Spinal cord (tissue), 10 donors: ENCODE data around the gene ASB6. TPM values are rescaled to one million over a fixed set of nuclear protein-coding genes. Genes with fewer than 3 reads are reported as not detected.
"Not testable (repeated sequence)": the region's sequence is repeated elsewhere in the genome, so short reads cannot be mapped to it uniquely, and the experiment has no call there.

Source experiments
- DNase-seq, 6 donors: peaks; one replicate each; pipeline versions ENCODE4 v3.0.0 to v3.0.0-alpha.2; 2013 to 2015; ENCODE audit warnings: low spot score in 6 of 6, low read depth in 4 of 6
- H3K27ac ChIP-seq: one replicate; pipeline ENCODE4 v1.5.1; 2013; ENCODE audit warnings: low read depth, low read length, control low read depth
- H3K27me3 ChIP-seq: one replicate; pipeline ENCODE4 v1.6.1; 2013; ENCODE audit warnings: low read length; ENCODE audit not compliant: control insufficient read depth, insufficient read depth
- H3K36me3 ChIP-seq: one replicate; pipeline ENCODE4 v1.6.1; 2013; ENCODE audit warnings: low read length; ENCODE audit not compliant: control insufficient read depth, insufficient read depth
- H3K4me1 ChIP-seq: one replicate; pipeline ENCODE4 v1.6.1; 2013; ENCODE audit warnings: low read length; ENCODE audit not compliant: control insufficient read depth, insufficient read depth
- H3K4me3 ChIP-seq: one replicate; pipeline ENCODE4 v1.5.1; 2013; ENCODE audit warnings: low read depth, low read length, control low read depth
- H3K9me3 ChIP-seq: one replicate; pipeline ENCODE4 v1.6.1; 2013; ENCODE audit warnings: low read length; ENCODE audit not compliant: control insufficient read depth, insufficient read depth
- WGBS: methylation state at CpG from one replicate; pipeline ENCODE4 v1.1.5; 2013; ENCODE audit warnings: missing lambda C conversion rate; ENCODE audit not compliant: insufficient coverage; 5-methylcytosine and 5-hydroxymethylcytosine counted together
- polyA plus RNA-seq, 2 donors: library from polyadenylated mRNA; unstranded; fragments of 120-200 nt; gene quantifications; one replicate each; pipeline ENCODE4 v1.2.1, GENCODE V29; 2013; ENCODE audit not compliant: insufficient read length in 2 of 2
- total RNA-seq, 2 donors: library from RNA; depleted of rRNA in 1 of 2; stranded (reverse); fragments of 120-200 nt in 1 of 2; fragments of >200 nt in 1 of 2; gene quantifications; one replicate each; pipeline versions ENCODE4 v1.2.3 to v1.2.4, GENCODE V29; 2013 to 2014
- donor health status: healthy.

The ASB6 gene
- total and polyA plus RNA-seq, 4 donors = 12.3 to 33.4 (median 21.1) TPM

- 86% methylated on average over 11 of the region's 13 CpGs for WGBS
- no peaks in the 10 kb centered on the region for H3K36me3 ChIP-seq
- peaks cover 30% of the 10 kb centered on the region for H3K27me3 ChIP-seq
- H3K9me3 ChIP-seq = no peaks in the 10 kb centered on the region
- H3K4me1 ChIP-seq = peaks cover 27% of the 10 kb centered on the region
- H3K4me3 ChIP-seq = no peak overlapping the region
- DNase-seq = no peak
- H3K27ac ChIP-seq = no peak overlapping the region
Observed at GRCh38 chr9:129669946-129670345, 28.0 kb upstream of the ASB6 start.

DNA sequence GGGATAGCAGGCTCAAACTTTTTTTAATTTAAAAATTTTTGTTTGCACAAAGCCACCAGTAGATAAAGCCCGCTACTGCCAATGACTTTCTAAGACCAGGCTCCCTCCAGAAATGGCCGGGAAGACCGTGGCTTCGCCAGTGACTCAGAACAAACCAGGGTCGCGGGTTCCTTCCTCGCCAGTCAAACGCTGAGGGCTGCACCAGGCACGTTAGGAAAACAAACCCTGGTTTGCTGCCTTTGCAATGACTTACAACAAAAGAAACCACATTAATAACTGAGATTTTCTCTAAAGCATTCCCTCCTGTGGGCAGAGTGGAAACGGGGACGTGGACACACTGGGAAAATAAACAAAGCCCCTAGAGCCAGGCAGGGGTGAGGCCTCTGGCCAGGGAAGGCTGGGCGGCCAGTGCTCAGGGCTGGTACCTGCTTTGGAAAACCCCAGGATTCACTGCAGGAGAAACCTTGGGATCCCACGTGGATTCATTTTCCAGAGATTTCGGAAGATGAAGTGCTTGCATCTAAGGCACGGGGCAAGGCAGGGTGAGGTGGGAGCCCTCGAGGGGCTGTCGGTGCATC lies 27.3 kb upstream of the ASB6 start:
- Histone ChIP-seq H3K9me3 (no peaks in the 10 kb centered on the region), H3K27me3 (peaks cover 37% of the 10 kb centered on the region), H3K4me1 (peaks cover 29% of the 10 kb centered on the region), H3K36me3 (no peaks in the 10 kb centered on the region), H3K4me3 (no peak overlapping the region), H3K27ac (no peak overlapping the region)
- no peak for DNase-seq
- 71% methylated on average over 14 of the region's 17 CpGs for WGBS

GRCh38 chr9:129667850-129668249 lies 25.9 kb upstream of the ASB6 start:
- Histone ChIP-seq H3K9me3 (no peaks in the 10 kb centered on the region), H3K4me3 (no peak overlapping the region), H3K4me1 (peaks cover 24% of the 10 kb centered on the region), H3K27me3 (peaks cover 45% of the 10 kb centered on the region), H3K27ac (no peak overlapping the region), H3K36me3 (no peaks in the 10 kb centered on the region)
- 87% methylated on average over 9 of the region's 9 CpGs for whole genome bisulfite sequencing
- DNase-seq = no peak

GRCh38 chr9:129667378-129667777 lies 25.4 kb upstream of the ASB6 start:
- H3K27me3 ChIP-seq = peaks cover 45% of the 10 kb centered on the region
- H3K4me3 ChIP-seq = no peak overlapping the region
- no peaks in the 10 kb centered on the region for H3K36me3 ChIP-seq
- no peak overlapping the region for H3K27ac ChIP-seq
- WGBS = 80% methylated on average over 11 of the region's 11 CpGs
- no peak for DNase-seq
- peaks cover 24% of the 10 kb centered on the region for H3K4me1 ChIP-seq
- H3K9me3 ChIP-seq = no peaks in the 10 kb centered on the region

- 25% methylated on average over 9 of the region's 13 CpGs for WGBS
- no peak overlapping the region for H3K27ac ChIP-seq
Observed at GRCh38 chr9:129666575-129666974, 24.6 kb upstream of the ASB6 start.

GRCh38 chr9:129665814-129666520 lies 24.0 kb upstream of the ASB6 start:
- DNase-seq = no peak
- H3K27ac ChIP-seq = no peak overlapping the region
- H3K36me3 ChIP-seq = no peaks in the 10 kb centered on the region
- H3K9me3 ChIP-seq = no peaks in the 10 kb centered on the region
- peaks cover 21% of the 10 kb centered on the region for H3K4me1 ChIP-seq
- peak overlapping the region; percentile 24 for H3K4me3 ChIP-seq
- peaks cover 45% of the 10 kb centered on the region for H3K27me3 ChIP-seq
- WGBS = 2% methylated on average over 88 of the region's 88 CpGs

More at GRCh38 chr9:129666575-129666974, 24.6 kb upstream of the ASB6 start:
- Histone ChIP-seq H3K4me3 (peak overlapping the region; percentile 24), H3K4me1 (peaks cover 24% of the 10 kb centered on the region), H3K36me3 (no peaks in the 10 kb centered on the region), H3K27me3 (peaks cover 45% of the 10 kb centered on the region), H3K9me3 (no peaks in the 10 kb centered on the region)
- DNase-seq = no peak

DNA sequence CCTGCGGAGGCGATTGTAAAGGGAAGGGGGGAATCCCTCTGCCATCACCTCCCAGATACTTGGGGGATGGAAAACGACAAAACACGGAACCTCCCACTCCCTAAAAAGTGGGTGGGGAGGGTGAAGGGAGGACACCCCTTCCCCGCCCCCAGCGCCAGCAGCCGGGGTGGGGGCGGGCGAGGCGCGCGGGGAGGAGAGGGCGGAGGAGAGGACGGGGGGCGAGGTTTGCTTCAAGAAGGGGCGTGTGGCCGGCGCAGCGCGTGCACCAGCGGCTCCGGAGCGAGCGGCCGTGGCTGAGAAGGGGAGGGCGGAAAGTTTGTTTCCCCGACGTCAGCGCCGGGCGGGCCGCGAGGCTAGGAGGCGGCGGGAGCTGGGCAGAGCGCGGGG lies 23.4 kb upstream of the ASB6 start, which contains the start of gene PRRX2:
Gene PRRX2 (plus strand): TSS at position 259 of the 387 bp plus-strand sequence. CDS start 221 bp downstream, outside the sequence.
- DNase-seq = peak in 2 of 6 donors; percentile 5 to 56
- Histone ChIP-seq H3K4me1 (peaks cover 16% of the 10 kb centered on the region), H3K27ac (no peak within 1 kb of the TSS), H3K4me3 (peak within 1 kb of the TSS; percentile 31), H3K27me3 (peaks cover 45% of the 10 kb centered on the region), H3K9me3 (no peaks in the 10 kb centered on the region), H3K36me3 (no peaks in the 10 kb centered on the region)
- 2% methylated on average over 33 of the region's 37 CpGs for WGBS

DNA sequence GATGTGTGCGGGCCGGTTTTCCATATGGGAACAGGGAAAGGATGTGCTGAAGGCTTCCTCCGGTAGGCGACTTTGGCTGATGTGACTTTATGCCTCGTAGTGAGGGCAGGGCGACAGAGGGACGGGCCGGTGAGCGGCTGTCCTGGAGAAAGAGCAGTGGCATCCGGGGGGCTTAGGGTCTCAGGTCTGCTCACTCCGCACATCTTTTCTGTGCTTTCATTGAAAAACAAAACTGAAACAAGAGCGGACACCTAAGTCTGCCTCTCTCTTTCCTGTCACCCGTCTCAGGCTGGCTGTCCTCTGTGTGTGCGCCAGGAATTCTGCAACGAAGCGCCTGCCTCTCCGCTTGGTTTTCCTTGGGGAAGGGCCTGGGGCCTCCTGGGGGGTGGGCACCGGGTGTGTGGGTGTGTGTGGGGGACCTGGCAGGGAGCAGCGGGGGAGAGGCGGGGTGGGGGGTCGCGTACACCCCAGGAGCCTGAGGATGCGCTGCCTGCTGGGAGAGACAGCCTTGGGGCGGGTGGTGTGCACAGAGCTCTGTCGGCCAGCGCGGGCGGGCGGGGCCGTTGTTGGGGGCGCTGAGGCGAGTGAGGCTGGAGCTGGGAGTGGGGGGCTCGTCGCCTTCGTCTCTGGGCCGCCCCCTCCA lies 22.9 kb upstream of the ASB6 start:
- WGBS = 8% methylated on average over 16 of the region's 36 CpGs
- no peaks in the 10 kb centered on the region for H3K9me3 ChIP-seq
- DNase-seq = peak in 1 of 6 donors; percentile 17
- H3K4me3 ChIP-seq = peak overlapping the region; percentile 31
- H3K4me1 ChIP-seq = peaks cover 16% of the 10 kb centered on the region
- H3K27me3 ChIP-seq = peaks cover 45% of the 10 kb centered on the region
- no peaks in the 10 kb centered on the region for H3K36me3 ChIP-seq
- no peak overlapping the region for H3K27ac ChIP-seq

DNA sequence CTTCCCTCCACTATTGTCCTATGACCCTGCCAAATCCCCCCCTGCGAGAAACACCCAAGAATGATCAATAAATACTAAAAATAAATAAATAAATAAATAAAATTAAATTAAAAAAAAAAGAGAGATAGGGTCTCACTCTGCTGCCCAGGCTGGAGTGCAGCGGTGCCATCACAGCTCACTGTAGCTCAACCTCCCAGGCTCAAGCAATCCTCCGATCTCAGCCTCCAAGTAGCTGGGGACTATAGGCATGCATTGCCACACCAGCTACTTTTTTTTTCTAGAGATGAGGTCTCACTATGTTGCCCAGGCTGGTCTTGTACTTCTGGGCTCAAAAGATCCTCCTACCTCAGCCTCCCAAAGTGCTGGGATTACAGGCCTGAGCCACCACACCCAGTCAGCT lies 20.3 kb upstream of the ASB6 start:
- 96% methylated on average over 2 of the region's 3 CpGs for WGBS
- not testable (repeated sequence) for DNase-seq, H3K4me3 ChIP-seq, H3K27ac ChIP-seq, H3K36me3 ChIP-seq, H3K9me3 ChIP-seq
- Histone ChIP-seq H3K4me1 (peaks cover 16% of the 10 kb centered on the region), H3K27me3 (peaks cover 33% of the 10 kb centered on the region)
